Ramos (cell line): ENCODE results near the gene TTYH3.
"Not testable (repeated sequence)": the region's sequence is repeated elsewhere in the genome, so short reads cannot be mapped to it uniquely, and the experiment has no call there.

Experiments
- in situ Hi-C: fragments of 300-500 bp; cut with MboI; formaldehyde crosslinking; loops from one replicate; pipeline ENCODE4 v1.14.3; 2022; ENCODE audit warnings: low sequenced_read_pairs; ENCODE audit not compliant: unreplicated experiment

TTYH3 gene

DNA sequence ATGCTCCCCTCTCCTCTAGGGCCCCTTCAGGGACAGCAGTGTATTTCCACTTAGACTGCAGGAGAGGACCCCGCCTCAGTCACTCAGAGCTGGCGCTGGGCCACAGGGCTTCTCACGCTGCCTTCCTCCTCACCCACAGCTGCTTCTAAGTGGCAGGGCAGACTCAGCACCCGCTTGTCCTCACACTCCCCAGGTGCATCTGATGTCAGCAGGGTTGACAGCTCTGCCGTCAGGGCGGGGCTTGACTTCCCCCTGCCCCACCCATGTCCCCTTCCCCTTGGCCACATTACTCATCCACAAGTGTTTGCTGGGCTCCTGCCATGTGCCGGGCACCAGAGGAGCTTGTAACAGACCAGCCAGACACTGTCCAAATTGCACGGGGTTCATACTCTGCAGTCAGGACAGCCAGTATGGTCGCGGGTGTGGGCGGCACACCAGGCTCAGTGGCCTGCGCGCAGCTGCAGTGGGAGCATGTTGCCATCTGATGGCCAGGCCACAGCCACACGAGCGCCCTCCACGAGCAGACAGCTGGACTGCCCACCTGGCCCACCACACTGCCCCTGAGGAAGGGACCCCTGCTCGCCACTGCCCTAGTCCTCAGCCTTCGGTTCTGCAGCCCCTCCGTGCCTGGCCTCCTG is 29.3 kb upstream of the TTYH3 start:
- in situ Hi-C loops, result no loop called here

DNA sequence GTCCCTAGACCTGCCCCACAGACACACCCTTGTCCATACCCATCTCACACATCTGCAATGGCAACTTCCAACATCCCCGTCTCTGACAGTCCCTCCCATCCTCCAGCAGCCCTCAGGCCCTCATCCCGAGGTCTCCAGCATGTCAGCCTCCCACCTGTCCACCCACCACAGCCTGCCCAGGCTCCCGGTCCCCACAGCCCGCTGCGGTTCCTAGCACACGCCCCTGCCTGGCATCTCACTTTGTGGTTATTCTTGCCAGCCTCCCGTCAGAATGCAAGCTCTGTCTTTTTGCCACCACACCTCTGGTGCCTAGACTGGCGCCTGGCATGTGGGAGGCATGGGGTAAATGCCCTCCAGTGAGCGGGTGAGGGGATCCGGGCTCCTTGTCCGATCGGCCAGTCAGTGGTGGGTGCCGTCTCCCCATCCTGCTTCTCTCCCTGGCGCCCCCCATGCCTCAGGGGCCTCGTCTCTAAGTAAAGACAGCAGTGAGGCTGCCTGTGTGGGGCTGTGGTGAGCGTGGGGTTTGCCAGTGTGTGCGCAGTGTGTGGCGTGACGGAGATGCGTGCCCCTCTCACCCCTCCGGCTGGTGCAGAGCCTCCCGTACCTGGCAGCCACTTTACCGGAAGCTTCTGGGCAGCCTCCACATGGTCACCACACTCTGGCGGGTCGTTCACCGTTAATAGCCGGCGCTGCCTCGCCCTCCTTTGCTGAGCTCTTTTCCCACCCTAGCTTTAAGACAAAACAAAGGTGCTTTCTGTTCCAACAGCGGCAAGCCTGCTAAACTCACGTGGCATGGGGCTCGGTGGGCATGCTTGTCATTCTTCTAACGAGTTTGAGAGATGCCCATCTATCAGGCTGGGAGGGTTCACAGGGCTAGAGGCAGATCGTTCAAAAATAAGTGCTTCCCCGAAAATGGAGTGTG is 28.5 kb upstream of the TTYH3 start:
- in situ Hi-C loops, result no loop called here

DNA sequence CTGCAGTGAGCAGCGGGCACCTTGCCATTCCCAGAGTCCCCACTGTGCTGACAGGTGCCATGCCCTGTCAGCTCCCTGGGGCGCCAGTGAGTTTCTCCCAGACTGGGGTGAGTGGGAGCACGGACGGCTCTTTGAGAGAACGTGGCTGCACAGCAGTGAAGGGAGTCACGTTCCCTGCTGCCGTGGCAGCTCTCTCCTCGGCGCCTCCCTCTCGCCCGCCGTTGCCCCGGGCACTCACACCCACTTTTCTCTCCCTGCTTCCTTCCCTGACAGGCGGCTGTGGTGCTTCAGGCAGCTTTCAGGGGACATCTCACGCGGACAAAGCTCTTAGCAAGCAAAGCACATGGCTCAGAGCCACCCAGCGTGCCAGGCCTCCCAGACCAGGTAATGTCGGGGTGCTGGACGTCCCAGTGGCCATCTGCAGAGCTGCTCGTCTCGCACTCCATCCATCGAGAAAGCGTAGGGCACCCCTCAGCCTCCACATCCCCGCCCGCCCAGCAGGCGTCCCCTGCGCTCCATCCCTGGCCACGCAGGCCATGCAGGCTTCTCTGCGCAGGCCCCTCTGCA is 27.1 kb upstream of the TTYH3 start:
- in situ Hi-C loops, result no loop called here

DNA sequence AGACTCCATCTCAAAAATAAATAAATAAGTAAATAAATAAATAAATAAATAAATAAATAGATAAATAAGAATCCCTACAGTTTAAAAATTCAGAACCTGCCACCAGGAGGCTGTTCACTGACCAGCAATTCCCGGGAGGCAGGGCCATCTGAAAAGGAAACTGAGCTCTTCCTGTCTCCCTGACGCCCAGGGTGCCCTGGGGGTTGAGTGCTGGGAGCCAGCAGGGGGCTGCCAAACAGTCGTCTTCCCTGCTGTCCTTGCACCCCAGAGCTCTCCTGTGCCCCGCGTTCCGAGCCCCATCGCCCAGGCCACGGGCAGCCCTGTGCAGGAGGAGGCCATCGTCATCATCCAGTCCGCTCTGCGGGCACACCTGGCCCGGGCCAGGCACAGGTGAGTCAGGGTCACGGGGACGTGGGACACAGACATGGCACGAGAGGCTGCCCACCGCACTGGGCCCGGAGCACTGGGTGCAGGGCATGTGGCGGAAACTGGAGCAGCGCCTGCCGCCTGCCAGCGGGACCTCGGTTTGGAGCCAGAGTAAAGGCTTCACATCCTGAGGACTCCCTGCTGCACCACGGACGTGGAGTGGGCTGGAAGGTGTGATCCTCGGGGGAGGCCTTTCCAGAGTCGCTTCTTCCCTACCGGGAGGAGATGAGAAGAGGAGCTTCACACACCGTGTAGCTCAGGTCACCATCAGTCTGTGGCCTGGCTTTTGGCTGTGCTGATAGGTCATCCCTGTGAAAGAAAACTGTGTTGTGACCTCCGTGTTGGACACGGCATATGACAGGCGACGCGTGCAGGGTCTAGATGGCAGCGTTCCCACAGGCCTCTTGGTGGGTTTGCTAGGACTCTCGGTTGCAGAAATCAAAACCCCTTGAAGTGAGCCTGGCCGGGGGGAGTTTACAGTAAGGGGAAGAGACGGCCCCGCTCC is 25.9 kb upstream of the TTYH3 start:
- in situ Hi-C loops, result no loop called here

DNA sequence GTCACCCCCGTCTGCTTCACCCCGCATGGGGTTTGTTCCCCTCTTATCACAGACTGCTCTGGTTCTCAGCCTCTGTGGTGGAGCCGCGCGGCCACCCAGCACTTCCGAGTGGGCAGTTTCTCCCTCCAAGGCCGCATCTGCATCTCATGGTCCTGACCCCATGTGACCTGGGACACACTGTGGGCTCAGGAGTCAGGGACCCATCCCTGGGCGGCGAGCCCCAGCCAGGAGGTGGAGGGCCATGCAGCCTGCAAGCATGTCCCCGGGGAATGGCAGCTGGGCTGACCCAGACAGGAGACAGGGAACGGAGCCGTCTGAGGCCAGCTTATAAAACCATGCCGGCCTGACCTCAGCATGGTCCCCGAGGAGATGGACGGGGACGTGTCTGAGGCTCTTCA is 25.2 kb upstream of the TTYH3 start:
- in situ Hi-C loops, result no loop called here

DNA sequence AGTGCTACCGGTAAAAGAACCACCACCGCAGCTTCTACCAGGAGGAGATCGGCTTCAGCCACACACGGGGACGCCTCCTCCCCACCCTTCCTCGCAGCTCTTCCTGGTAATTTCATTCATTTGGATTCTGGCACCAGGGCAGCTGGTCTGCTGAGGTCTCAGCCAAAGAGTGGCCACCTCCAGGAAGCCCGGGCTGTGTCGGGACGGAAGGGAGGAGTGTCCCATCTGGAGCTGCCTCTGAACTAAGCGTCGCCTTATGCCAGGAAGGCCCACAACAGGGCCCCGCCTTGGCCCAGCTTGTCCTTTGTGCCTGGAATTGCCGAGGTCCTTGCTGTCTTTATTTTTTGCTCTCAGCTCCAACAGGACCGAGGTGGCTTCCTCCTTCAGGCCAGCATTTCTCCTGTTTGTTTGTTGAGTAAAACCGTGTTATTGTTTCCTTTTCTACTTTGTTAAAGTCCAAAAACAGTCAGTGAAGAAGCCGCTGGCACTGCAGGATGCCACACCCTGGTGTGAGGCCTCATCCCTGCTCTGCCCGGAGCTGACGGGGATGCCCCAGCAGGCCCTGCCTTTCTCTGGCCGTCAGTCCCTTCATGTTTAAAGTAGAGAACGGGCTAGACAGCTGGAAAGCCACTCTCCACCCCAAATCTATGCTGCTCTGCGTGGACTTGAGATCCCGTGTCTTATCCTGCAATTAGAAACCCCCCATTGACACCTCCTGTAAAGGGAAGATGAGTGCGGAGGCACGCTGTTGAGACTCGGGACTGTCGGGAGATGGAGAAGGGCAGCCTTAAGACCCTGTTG is 24.5 kb upstream of the TTYH3 start:
- in situ Hi-C loops, result no loop called here

DNA sequence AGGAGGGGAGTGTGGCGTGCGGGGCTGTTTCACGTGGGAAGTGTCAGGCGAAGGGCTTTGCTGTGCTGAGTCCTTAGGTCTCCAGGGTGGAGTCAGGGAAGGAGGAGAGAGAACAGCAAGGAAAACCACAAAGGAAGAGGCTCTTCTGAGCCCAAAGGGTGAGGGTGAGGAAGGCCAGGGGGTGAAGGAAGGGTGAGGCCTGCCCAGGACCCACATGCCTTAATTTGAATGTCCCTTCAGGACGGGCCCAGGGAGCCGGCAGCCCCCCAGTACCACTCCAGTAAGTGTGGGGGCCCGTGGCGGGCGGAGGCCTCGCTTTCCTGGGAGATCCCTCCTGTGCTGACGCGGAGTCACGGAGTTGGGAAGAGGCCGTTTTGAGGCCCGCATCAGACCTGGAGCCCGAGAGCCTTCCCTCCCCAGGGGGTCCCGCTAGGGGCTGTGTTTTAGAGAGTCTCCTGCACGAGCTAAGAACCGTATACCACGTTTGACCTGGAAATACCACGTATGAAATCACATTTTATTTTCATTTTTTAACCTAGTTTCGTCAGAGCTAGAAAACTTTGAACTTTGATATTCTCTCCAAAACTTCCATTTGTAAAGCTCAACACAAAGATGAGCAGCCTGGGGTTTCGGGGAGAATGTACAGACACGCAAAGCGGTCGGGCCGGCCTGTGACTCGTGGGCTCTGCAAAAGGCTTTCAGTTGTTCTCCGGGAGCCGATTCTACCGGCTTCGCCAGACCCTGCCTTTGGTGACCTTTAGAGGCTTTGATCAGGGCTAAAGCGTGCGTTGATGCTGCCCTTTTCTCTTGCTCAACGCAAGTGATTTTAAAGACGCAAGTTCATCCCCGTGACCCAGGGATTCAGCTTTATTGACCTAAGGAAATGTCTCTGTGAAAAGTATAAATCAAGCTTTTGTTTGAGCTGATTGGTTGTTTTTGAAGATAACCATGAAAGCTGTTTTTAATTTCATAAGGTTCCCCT is 23.6 kb upstream of the TTYH3 start:
- in situ Hi-C loops, result no loop called here

DNA sequence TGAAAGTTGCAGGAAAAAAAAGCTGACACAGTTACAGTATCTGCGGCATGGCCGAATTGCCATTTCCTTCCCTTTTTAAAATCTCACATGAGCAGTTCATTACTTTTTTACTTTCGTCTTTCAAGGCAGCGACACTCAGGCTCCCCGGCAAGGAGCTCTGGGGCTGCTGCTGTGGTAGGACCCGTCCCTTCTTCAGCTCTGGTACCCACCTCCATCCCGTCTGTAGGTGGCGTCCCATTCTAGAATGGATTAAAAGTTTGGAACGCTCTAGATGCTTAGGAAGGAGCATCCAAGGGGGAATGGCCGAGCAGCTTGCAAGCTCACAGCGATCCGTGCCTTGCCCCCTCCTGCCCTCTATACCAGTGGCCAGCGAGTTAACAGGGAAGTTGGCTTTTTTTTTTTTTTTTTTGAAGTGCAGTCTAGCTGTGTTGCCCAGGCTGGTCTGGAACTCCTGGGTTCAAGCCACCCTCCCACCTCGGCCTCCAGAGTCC is 22.8 kb upstream of the TTYH3 start:
- in situ Hi-C loops, result no loop called here

DNA sequence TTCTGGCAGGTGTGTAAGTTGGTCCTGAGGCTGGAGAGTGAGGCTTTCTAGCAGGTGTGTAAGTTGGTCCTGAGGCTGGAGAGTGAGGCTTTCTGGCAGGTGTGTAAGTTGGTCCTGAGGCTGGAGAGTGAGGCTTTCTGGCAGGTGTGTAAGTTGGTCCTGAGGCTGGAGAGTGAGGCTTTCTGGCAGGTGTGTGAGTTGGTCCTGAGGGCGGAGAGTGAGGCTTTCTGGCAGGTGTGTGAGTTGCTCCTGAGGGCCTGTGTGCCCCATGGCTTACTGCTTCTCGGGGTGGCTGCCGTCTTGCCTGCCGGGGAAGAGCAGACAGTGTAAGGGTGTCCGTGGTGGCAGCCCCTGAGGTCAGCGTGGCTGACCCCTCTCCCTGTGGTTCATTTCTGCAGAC is 22.1 kb upstream of the TTYH3 start:
- in situ Hi-C loops, result not testable (repeated sequence)

DNA sequence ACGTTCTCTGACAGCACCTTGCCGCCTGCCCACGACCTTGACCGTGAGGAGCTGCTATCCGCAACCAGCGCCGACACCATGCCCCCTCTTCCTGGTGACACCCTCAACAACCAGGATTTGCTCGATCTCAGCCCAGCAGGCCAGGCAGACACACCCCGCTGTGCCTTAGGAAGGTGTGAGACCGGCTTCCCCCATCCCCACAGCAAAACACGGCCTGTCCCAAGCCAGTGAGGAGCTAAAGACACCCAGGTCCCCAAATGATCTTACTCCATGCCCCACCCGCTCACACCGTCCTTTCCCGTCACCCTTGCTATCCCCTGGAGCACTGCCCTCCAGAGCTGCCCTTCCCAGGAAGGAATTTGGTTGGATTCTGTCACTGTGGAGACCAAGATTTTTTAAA is 21.3 kb upstream of the TTYH3 start:
- in situ Hi-C loops, result no loop called here

DNA sequence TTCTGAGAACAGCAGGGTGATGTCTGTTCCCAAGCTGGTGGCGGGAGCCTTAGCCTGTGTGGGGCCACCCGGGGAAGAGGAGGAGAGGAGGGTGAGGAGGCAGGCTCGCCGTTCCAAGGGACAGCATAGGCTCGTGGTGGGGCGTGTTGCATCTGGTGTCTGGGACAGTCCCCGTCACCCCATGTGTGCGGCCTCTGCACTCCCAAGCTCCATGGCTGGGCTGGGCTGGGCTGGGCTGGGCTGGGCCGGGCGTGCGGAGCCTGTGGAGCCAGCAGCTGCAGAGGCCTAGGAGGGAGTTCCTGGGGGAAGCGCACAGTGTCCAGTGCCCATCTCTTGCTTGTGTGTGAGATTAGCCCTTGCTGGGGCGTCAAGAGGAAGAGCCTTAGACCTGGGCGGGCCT is 20.9 kb upstream of the TTYH3 start:
- in situ Hi-C loops, result no loop called here

DNA sequence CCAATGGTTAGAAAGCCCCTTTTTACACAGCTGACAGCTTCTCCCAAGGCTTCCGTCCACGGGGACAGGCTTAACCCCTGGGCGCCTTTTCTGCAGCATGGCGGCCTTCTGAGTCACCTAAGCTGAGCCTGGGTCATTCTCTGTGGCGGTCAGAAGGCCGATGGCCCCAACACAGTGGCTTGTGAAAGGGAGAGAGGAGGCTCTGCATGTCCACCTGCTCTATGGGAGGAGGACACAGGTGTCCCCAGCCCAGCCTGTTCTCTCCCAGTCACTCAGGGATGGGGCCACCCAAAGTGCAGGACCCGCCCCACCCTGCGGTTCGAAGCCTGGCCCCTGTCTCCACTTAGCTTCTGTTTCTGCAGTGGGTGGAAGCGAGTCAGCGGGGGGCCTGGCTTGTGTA is 20.4 kb upstream of the TTYH3 start:
- in situ Hi-C loops, result no loop called here

DNA sequence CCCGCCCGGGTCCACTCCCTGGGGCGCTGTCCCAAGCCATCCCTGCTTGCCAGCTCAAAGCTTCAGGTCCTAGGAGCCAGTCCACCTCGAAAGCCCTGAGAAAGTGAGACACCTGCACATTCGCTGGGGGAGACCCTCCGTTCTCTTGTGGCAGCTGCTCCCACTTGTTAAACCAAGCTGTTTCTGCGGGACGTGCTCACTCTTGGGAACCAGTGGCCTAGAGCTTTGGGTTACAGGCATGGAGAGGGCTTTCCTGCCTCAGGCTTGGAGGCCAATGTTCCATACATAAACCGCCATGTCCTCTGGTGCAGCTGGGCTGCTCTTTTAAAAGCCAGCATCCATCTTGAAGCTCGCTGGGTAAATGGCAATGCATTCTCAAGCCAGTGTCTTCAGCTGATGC is 19.9 kb upstream of the TTYH3 start:
- in situ Hi-C loops, result no loop called here

DNA sequence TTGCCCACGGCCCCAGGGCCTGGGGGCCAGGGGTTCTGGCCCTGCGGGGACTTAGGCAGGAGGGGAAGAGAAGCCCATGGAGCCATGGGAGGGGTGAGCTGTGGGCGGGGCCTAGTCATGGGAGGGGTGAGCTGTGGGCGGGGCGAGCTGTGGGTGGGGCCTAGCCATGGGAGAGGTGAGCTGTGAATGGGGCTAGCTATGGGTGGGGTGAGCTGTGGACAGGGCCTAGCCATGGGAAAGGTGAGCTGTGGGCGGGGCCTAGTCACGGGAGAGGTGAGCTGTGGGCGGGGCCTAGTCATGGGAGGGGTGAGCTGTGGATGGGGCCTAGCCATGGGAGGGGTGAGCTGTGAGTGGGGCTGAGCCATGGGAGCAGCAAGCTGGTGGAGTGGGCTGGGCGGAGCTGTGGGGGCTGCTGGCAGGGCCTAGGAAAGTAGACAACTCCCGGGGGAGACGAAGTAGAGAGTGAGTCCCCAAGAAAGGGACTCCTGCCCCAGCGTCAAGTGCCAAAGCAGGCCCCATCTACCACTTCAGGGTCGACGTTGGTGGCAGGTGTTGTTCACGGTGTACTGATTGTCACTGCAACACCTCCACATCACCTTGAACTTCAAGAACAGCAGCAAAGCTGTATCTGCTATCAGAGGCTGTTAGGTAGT is 19.2 kb upstream of the TTYH3 start:
- in situ Hi-C loops, result no loop called here

DNA sequence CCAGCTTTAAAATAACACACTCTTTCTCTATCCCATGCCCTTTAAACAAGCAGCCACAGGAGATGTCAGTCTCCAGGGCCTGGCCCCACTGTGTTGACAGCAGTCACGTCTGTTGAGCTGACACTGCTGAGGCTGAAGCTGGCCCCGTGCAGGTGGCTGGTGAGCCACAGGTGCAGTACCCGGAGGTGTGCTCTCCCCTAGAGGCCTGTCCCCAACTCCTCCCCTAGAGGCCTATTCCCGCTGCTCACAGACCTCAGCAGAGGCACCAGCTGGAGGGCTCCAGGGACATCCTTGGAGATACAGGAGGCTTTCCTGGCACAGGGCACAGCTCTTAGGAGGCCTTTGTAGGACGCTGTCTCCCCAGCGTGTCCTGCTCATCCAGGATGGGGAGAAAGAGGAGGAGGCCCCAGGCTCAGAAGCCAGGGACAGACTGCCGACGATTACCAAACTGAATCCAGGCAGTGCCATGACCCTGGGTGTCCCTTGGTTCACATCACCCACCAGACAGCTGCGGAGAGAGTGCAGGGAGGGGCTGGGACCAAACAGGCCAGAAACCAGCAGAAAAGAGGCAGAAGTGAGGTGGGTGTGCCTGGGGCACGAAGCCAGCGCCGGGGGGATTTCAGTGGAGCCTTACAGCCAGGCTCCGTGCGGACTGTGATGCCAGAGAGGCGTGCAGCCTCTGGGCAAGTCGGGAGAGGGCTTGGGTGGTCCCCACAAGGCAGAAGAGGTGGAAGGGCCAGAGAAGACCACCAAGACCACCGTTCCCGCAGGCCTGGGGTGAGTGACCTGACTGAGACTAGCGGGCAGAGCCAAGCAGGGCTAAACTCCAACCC is 18.5 kb upstream of the TTYH3 start:
- in situ Hi-C loops, result no loop called here

DNA sequence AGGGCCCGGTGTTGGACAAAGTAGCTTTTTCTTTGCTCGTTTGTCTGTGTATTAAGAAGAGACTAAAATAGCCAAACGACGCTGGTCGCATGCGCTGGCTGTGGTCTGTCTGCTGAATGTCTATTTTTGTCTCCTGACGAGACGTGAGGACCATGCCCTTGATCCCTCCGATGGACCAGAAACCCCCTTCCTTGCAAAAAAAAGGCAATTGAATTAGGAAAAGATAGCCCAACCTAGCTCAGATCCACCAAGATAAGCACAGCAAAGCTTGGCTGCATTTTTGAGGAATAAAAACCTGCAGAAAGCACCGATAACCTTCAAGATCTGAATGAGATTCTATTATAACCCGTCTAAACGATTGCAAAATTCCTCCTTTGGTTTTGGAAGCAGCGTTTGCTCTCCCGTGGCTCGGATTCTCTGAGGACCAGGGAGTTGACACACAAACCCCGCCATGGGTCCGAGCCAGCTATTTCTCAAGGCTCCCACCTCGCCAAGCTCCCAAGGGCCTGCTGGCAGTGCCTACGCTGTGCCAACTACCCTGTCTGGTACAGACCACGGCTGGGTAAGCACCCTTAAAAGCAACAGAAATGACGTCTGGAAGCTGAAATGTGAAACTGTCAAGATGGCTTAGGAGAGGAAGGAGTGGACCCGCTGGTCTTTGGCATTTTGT is 17.7 kb upstream of the TTYH3 start:
- in situ Hi-C loops, result no loop called here
